ENCODE results near the gene ANXA10. TPM values are rescaled to one million over a fixed set of nuclear protein-coding genes. Genes with fewer than 3 reads are reported as not detected.

The ANXA10 gene, protein sequence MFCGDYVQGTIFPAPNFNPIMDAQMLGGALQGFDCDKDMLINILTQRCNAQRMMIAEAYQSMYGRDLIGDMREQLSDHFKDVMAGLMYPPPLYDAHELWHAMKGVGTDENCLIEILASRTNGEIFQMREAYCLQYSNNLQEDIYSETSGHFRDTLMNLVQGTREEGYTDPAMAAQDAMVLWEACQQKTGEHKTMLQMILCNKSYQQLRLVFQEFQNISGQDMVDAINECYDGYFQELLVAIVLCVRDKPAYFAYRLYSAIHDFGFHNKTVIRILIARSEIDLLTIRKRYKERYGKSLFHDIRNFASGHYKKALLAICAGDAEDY
- under 1 TPM; 0.02 to 0.51 TPM for polyA plus RNA-seq

DNA sequence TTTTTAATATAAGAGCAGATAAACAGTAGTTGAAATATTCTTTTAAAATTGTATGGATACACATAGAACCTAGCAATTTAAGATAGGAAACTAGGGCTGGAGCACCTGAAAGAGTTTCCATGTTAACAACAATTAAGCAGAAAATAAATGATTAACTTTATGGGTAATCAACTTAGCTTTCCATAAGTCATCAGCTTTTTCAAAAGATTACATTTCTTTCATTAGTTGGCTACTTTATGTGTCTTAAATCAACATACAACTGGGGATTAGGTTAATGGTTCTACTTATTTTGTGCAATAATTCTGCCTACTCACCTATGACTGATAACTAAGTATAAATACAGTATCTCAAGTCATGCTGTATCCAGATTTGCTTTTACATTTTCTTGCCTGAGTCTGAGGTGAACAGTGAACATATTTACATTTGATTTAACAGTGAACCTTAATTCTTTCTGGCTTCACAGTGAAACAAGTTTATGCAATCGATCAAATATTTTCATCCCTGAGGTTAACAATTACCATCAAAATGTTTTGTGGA lies at the start of gene ANXA10:
TSS of gene ANXA10 (plus strand) at position 362 of the 537 bp plus-strand sequence. CDS start at position 526, 164 bp downstream.
- Histone ChIP-seq H3K27ac (ENCODE audit: low read depth in 2 of 2, low read length in 1 of 2) (no peak within 1 kb of the TSS), H3K9me3 (ENCODE audit: control insufficient read depth in 2 of 2, insufficient read depth in 1 of 2, low read depth in 1 of 2, low read length in 1 of 2) (no peaks in the 10 kb centered on the region), H3K27me3 (ENCODE audit: control insufficient read depth in 1 of 2, insufficient read depth in 2 of 2, low read length in 2 of 2) (no peaks in the 10 kb centered on the region), H3K36me3 (ENCODE audit: control insufficient read depth in 2 of 2, insufficient read depth in 2 of 2, low read length in 1 of 2) (no peaks in the 10 kb centered on the region), H3K4me1 (ENCODE audit: control insufficient read depth in 2 of 2, insufficient read depth in 2 of 2, low read length in 1 of 2) (no peaks in the 10 kb centered on the region), H3K4me3 (ENCODE audit: low read depth in 1 of 2, low read length in 2 of 2) (no peak within 1 kb of the TSS)
- 38 to 49% methylated on average over 1 of the region's 1 CpG for WGBS, 2 donors

DNA sequence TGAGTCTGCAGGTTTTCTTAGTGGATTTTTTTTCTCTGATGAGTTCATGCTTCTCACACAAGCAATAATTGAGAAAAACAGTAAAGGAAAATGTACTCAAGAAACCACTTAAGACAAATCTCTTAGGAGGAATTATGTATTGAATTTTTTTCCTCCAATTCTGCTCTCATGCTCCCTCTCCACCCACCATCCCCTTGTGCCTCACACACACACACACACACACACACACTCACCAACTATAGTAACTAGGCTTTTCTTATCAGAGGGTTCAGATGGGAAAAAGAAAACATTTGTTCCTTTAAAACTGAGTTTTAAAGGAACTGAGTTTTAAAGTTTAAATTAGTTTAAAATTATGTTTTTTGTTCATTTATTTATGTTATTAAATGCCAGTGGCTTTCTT lies 47.0 kb upstream of the ANXA10 start:
- Histone ChIP-seq H3K4me3 (ENCODE audit: low read depth in 1 of 2, low read length in 2 of 2) (no peak overlapping the region), H3K27ac (ENCODE audit: low read depth in 2 of 2, low read length in 1 of 2) (no peak overlapping the region), H3K27me3 (ENCODE audit: control insufficient read depth in 1 of 2, insufficient read depth in 2 of 2, low read length in 2 of 2) (no peaks in the 10 kb centered on the region), H3K9me3 (ENCODE audit: control insufficient read depth in 2 of 2, insufficient read depth in 1 of 2, low read depth in 1 of 2, low read length in 1 of 2) (no peaks in the 10 kb centered on the region), H3K4me1 (ENCODE audit: control insufficient read depth in 2 of 2, insufficient read depth in 2 of 2, low read length in 1 of 2) (no peaks in the 10 kb centered on the region), H3K36me3 (ENCODE audit: control insufficient read depth in 2 of 2, insufficient read depth in 2 of 2, low read length in 1 of 2) (no peaks in the 10 kb centered on the region)

DNA sequence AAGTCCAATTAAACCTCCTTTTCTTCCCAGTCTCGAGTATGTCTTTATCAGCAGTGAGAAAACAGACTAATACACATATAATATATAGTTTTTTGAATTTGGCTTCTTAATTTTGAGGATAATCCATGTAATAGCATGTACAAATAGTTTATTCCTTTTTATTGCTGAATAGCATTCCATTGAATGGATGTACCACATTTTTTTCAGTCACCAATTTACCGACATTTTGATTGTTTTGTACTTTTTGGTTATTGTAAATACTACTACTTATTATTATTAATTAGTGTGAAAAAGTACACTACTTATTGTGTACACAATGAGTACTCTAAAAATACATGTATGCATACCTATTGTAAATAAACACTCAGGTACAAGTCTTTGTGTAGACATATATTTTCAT lies 42.3 kb upstream of the ANXA10 start:
- no peaks in the 10 kb centered on the region for H3K36me3 ChIP-seq (ENCODE audit: control insufficient read depth in 2 of 2, insufficient read depth in 2 of 2, low read length in 1 of 2)
- WGBS, 2 donors, result 61 to 67% methylated on average over 2 of the region's 2 CpGs
- H3K4me1 ChIP-seq (ENCODE audit: control insufficient read depth in 2 of 2, insufficient read depth in 2 of 2, low read length in 1 of 2), result no peaks in the 10 kb centered on the region
- H3K27ac ChIP-seq (ENCODE audit: low read depth in 2 of 2, low read length in 1 of 2), result no peak overlapping the region
- H3K9me3 ChIP-seq (ENCODE audit: control insufficient read depth in 2 of 2, insufficient read depth in 1 of 2, low read depth in 1 of 2, low read length in 1 of 2), result no peaks in the 10 kb centered on the region
- H3K4me3 ChIP-seq (ENCODE audit: low read depth in 1 of 2, low read length in 2 of 2), result no peak overlapping the region
- no peaks in the 10 kb centered on the region for H3K27me3 ChIP-seq (ENCODE audit: control insufficient read depth in 1 of 2, insufficient read depth in 2 of 2, low read length in 2 of 2)

DNA sequence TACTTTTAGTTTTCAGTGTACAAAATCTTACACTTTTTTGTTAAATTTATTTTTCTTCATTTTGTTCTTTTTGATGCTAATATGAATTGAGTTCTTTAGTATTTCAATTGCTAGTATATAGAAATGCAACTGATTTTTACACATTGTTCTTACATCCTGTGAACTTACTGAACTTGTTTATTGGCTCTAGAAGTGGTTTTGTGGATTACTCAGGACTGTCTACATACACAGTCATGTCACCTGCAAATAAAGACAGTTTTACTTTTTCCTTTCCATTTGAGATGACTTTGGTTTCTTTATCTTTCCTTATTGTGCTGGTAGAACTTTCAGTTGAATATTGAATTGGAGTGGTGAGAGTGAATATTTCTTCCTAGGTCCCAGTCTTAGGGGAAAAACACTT lies 40.8 kb upstream of the ANXA10 start:
- Histone ChIP-seq H3K36me3 (ENCODE audit: control insufficient read depth in 2 of 2, insufficient read depth in 2 of 2, low read length in 1 of 2) (no peaks in the 10 kb centered on the region), H3K9me3 (ENCODE audit: control insufficient read depth in 2 of 2, insufficient read depth in 1 of 2, low read depth in 1 of 2, low read length in 1 of 2) (no peaks in the 10 kb centered on the region), H3K4me3 (ENCODE audit: low read depth in 1 of 2, low read length in 2 of 2) (no peak overlapping the region), H3K4me1 (ENCODE audit: control insufficient read depth in 2 of 2, insufficient read depth in 2 of 2, low read length in 1 of 2) (no peaks in the 10 kb centered on the region), H3K27me3 (ENCODE audit: control insufficient read depth in 1 of 2, insufficient read depth in 2 of 2, low read length in 2 of 2) (no peaks in the 10 kb centered on the region), H3K27ac (ENCODE audit: low read depth in 2 of 2, low read length in 1 of 2) (no peak overlapping the region)

DNA sequence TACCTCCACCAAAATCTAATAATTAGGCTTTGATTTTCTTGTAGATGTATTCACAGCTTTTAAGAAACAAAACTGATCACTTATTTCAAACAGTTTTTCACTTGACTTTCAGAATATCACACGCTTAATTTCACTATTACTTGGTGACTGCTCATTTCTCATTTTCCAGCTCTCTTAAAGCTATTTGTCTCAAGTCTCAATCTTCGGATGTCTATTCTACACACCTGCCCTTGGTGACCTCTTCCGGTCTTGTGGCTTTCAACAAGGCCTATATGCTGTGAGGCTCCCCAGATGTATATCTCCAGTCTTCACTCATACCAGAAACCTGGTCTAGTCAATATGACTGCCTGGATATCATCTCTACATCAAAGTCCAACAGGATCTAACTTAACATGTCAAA lies 34.9 kb upstream of the ANXA10 start:
- Histone ChIP-seq H3K9me3 (ENCODE audit: control insufficient read depth in 2 of 2, insufficient read depth in 1 of 2, low read depth in 1 of 2, low read length in 1 of 2) (no peaks in the 10 kb centered on the region), H3K27ac (ENCODE audit: low read depth in 2 of 2, low read length in 1 of 2) (no peak overlapping the region), H3K4me1 (ENCODE audit: control insufficient read depth in 2 of 2, insufficient read depth in 2 of 2, low read length in 1 of 2) (no peaks in the 10 kb centered on the region), H3K4me3 (ENCODE audit: low read depth in 1 of 2, low read length in 2 of 2) (no peak overlapping the region), H3K36me3 (ENCODE audit: control insufficient read depth in 2 of 2, insufficient read depth in 2 of 2, low read length in 1 of 2) (no peaks in the 10 kb centered on the region), H3K27me3 (ENCODE audit: control insufficient read depth in 1 of 2, insufficient read depth in 2 of 2, low read length in 2 of 2) (no peaks in the 10 kb centered on the region)
- WGBS, 2 donors, result 88 to 90% methylated on average over 3 of the region's 3 CpGs

DNA sequence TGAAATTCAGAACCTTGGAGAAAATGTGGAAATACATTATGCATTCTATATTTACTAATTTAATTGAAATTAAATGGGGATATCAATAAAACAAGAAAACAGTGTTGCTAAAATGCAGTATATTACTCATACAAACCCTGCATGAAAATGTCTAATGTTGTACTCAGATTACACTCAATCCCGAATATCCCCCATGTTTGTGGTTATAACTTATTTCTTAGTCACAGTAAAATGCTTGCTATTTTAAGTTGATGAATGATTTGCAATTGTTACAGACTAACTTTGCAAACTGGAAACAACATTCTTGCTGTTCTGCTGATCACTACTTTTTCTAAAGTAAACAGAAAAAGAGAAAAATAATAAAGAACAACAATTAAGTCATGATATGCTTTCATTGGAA lies 33.1 kb upstream of the ANXA10 start:
- no peak overlapping the region for H3K4me3 ChIP-seq (ENCODE audit: low read depth in 1 of 2, low read length in 2 of 2)
- H3K9me3 ChIP-seq (ENCODE audit: control insufficient read depth in 2 of 2, insufficient read depth in 1 of 2, low read depth in 1 of 2, low read length in 1 of 2), result no peaks in the 10 kb centered on the region
- H3K27ac ChIP-seq (ENCODE audit: low read depth in 2 of 2, low read length in 1 of 2), result no peak overlapping the region
- H3K27me3 ChIP-seq (ENCODE audit: control insufficient read depth in 1 of 2, insufficient read depth in 2 of 2, low read length in 2 of 2), result no peaks in the 10 kb centered on the region
- 56 to 81% methylated on average over 1 of the region's 1 CpG for WGBS, 2 donors
- H3K36me3 ChIP-seq (ENCODE audit: control insufficient read depth in 2 of 2, insufficient read depth in 2 of 2, low read length in 1 of 2), result no peaks in the 10 kb centered on the region
- no peaks in the 10 kb centered on the region for H3K4me1 ChIP-seq (ENCODE audit: control insufficient read depth in 2 of 2, insufficient read depth in 2 of 2, low read length in 1 of 2)

DNA sequence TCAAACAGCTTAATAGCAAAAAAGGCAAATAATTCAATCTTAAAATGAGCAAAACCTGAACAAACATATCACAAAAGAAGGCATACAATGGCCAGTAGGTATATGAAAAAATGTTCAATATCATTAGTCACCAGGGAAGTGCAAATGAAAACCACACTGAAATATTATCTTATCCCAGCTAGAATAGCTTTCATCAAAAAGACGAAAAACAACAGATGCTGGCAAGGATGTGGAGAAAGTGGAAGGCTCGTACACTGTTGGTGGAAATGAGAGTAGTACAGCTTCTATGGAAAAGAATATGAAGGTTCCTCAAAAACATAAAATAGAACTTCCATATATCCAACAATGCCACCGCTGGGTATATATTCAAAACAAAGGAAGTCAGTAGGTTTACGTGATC lies 29.3 kb upstream of the ANXA10 start:
- no peak overlapping the region for H3K4me3 ChIP-seq (ENCODE audit: low read depth in 1 of 2, low read length in 2 of 2)
- no peaks in the 10 kb centered on the region for H3K4me1 ChIP-seq (ENCODE audit: control insufficient read depth in 2 of 2, insufficient read depth in 2 of 2, low read length in 1 of 2)
- WGBS, 2 donors, result 82 to 90% methylated on average over 4 of the region's 4 CpGs
- no peaks in the 10 kb centered on the region for H3K9me3 ChIP-seq (ENCODE audit: control insufficient read depth in 2 of 2, insufficient read depth in 1 of 2, low read depth in 1 of 2, low read length in 1 of 2)
- H3K27me3 ChIP-seq (ENCODE audit: control insufficient read depth in 1 of 2, insufficient read depth in 2 of 2, low read length in 2 of 2), result no peaks in the 10 kb centered on the region
- no peak overlapping the region for H3K27ac ChIP-seq (ENCODE audit: low read depth in 2 of 2, low read length in 1 of 2)
- H3K36me3 ChIP-seq (ENCODE audit: control insufficient read depth in 2 of 2, insufficient read depth in 2 of 2, low read length in 1 of 2), result no peaks in the 10 kb centered on the region

DNA sequence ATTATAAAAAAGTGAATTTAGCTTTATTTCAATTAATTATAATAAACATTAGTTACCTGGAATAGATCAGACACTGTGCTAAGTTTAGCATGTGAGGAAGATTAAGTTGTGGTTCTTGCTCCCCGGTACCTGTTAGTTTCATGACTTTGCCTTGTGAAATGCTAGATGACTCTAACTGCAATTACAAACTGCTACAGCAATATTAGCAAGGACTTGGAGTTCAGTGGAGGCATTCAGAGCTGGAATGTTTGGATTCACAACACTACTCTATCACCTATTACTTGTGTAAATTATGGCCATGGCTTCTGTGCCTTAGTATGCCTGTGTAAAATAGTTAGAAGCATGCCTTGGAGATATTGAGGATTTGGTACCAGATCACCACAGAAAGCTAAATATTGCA lies 21.4 kb upstream of the ANXA10 start:
- Histone ChIP-seq H3K4me1 (ENCODE audit: control insufficient read depth in 2 of 2, insufficient read depth in 2 of 2, low read length in 1 of 2) (no peaks in the 10 kb centered on the region), H3K36me3 (ENCODE audit: control insufficient read depth in 2 of 2, insufficient read depth in 2 of 2, low read length in 1 of 2) (no peaks in the 10 kb centered on the region), H3K4me3 (ENCODE audit: low read depth in 1 of 2, low read length in 2 of 2) (no peak overlapping the region), H3K27me3 (ENCODE audit: control insufficient read depth in 1 of 2, insufficient read depth in 2 of 2, low read length in 2 of 2) (no peaks in the 10 kb centered on the region), H3K9me3 (ENCODE audit: control insufficient read depth in 2 of 2, insufficient read depth in 1 of 2, low read depth in 1 of 2, low read length in 1 of 2) (no peaks in the 10 kb centered on the region), H3K27ac (ENCODE audit: low read depth in 2 of 2, low read length in 1 of 2) (no peak overlapping the region)
- 88 to 89% methylated on average over 1 of the region's 1 CpG for WGBS, 2 donors

DNA sequence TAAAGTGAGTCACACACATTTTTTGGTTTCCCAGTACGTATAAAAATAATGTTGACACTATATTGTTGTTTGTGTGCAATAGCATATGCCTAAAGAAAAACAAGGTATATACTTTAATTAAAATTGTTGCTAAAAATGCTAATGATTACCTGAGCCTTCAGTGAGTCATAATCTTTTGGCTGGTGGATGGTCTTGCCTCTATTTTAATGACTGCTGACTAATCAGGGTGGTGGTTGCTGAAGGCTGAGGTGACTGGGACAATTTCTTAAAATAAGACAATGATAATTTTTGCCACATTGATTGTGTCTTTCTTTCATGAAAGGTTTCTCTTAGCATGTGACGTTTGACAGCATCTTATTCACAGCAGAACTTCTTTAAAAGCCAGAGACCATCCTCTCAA lies 21.0 kb upstream of the ANXA10 start:
- Histone ChIP-seq H3K4me1 (ENCODE audit: control insufficient read depth in 2 of 2, insufficient read depth in 2 of 2, low read length in 1 of 2) (no peaks in the 10 kb centered on the region), H3K9me3 (ENCODE audit: control insufficient read depth in 2 of 2, insufficient read depth in 1 of 2, low read depth in 1 of 2, low read length in 1 of 2) (no peaks in the 10 kb centered on the region), H3K36me3 (ENCODE audit: control insufficient read depth in 2 of 2, insufficient read depth in 2 of 2, low read length in 1 of 2) (no peaks in the 10 kb centered on the region), H3K27ac (ENCODE audit: low read depth in 2 of 2, low read length in 1 of 2) (no peak overlapping the region), H3K27me3 (ENCODE audit: control insufficient read depth in 1 of 2, insufficient read depth in 2 of 2, low read length in 2 of 2) (no peaks in the 10 kb centered on the region), H3K4me3 (ENCODE audit: low read depth in 1 of 2, low read length in 2 of 2) (no peak overlapping the region)
- 66 to 75% methylated on average over 2 of the region's 2 CpGs for WGBS, 2 donors

DNA sequence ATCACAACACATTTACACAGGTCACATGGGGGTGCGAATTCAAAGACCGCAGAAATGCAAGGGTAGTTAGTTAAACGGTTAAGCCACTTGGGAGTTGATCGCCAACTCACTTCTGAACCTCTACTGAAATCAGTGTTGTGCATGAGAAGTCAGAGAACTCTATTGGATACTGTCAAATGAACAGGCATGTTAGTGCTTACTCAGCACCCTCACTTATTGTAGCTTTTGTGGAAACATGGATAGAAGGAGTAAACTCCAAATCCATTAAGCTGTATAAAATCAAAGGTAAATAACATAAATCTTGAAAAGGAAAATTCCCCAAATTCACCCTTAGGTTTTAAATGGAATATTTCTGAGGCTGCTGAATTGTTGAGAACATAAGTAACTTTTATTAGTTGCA lies 17.5 kb upstream of the ANXA10 start:
- Histone ChIP-seq H3K36me3 (ENCODE audit: control insufficient read depth in 2 of 2, insufficient read depth in 2 of 2, low read length in 1 of 2) (no peaks in the 10 kb centered on the region), H3K4me1 (ENCODE audit: control insufficient read depth in 2 of 2, insufficient read depth in 2 of 2, low read length in 1 of 2) (no peaks in the 10 kb centered on the region), H3K4me3 (ENCODE audit: low read depth in 1 of 2, low read length in 2 of 2) (no peak overlapping the region), H3K27ac (ENCODE audit: low read depth in 2 of 2, low read length in 1 of 2) (no peak overlapping the region), H3K27me3 (ENCODE audit: control insufficient read depth in 1 of 2, insufficient read depth in 2 of 2, low read length in 2 of 2) (no peaks in the 10 kb centered on the region), H3K9me3 (ENCODE audit: control insufficient read depth in 2 of 2, insufficient read depth in 1 of 2, low read depth in 1 of 2, low read length in 1 of 2) (no peaks in the 10 kb centered on the region)
- 85 to 91% methylated on average over 4 of the region's 4 CpGs for WGBS, 2 donors
